CD4-positive, alpha-beta memory T cell (primary cell): ENCODE data around the gene DDX39A. TPM values are rescaled to one million over a fixed set of nuclear protein-coding genes. Genes with fewer than 3 reads are reported as not detected.

Experiments
- CTCF ChIA-PET: fragments of 350-600 bp; sonication (Branson Sonifier 250); formaldehyde crosslinking; loops from one replicate; lab custom pipeline; 2021; ENCODE audit warnings: inconsistent platforms; ENCODE audit not compliant: partially characterized antibody; lab: Charles Lee
- POLR2A ChIA-PET: fragments of 350-600 bp; sonication (Branson Sonifier 250); formaldehyde crosslinking; loops from one replicate; lab custom pipeline; 2021; ENCODE audit not compliant: partially characterized antibody; lab: Charles Lee
- DNase-seq, 5 donors: peaks; one replicate each; pipeline versions ENCODE4 v3.0.0 to v3.0.0-alpha.2; 2020 to 2022; ENCODE audit warnings: mixed read lengths in 1 of 5
- H3K27ac ChIP-seq: one replicate; pipeline ENCODE4 v1.7.0; 2013; ENCODE audit warnings: low read depth, low read length
- H3K27me3 ChIP-seq: 2 replicates; pipeline ENCODE4 v1.7.0; 2013; ENCODE audit warnings: mild to moderate bottlenecking, low read length, moderate library complexity; ENCODE audit not compliant: insufficient read depth
- H3K36me3 ChIP-seq: 2 replicates; pipeline ENCODE4 v1.7.0; 2013; ENCODE audit warnings: mild to moderate bottlenecking, low read length, moderate library complexity; ENCODE audit not compliant: insufficient read depth
- H3K4me1 ChIP-seq: 2 replicates; pipeline ENCODE4 v1.7.0; 2013; ENCODE audit warnings: mild to moderate bottlenecking, low read length, moderate library complexity; ENCODE audit not compliant: insufficient read depth
- H3K4me3 ChIP-seq, 2 donors: one replicate each; pipeline ENCODE4 v1.7.0; 2013; ENCODE audit warnings: low read length in 2 of 2, mild to moderate bottlenecking in 1 of 2
- H3K9me3 ChIP-seq, 2 donors: one replicate each; pipeline ENCODE4 v1.7.0; 2013; ENCODE audit warnings: low read length in 2 of 2, control low read depth in 1 of 2; ENCODE audit not compliant: control insufficient read depth in 1 of 2
- H3K27ac Mint-ChIP-seq, 7 donors: one replicate each; pipeline ENCODE4 v1.8.0; 2020 to 2021; ENCODE audit warnings: mixed read lengths in 7 of 7, mild to moderate bottlenecking in 6 of 7, inconsistent platforms in 3 of 7, moderate library complexity in 3 of 7
- H3K27me3 Mint-ChIP-seq, 2 donors: one replicate each; pipeline ENCODE4 v1.8.0; 2020 to 2021; ENCODE audit warnings: mixed read lengths in 2 of 2
- H3K36me3 Mint-ChIP-seq, 2 donors: one replicate each; pipeline ENCODE4 v1.8.0; 2020 to 2021; ENCODE audit warnings: mixed read lengths in 2 of 2, inconsistent platforms in 1 of 2, mild to moderate bottlenecking in 1 of 2
- H3K4me1 Mint-ChIP-seq, 4 donors: one replicate each; pipeline ENCODE4 v1.8.0; 2020 to 2021; ENCODE audit warnings: mixed read lengths in 4 of 4, mild to moderate bottlenecking in 1 of 4
- H3K4me3 Mint-ChIP-seq, 8 donors: one replicate each; pipeline ENCODE4 v1.8.0; 2020 to 2021; ENCODE audit warnings: mixed read lengths in 8 of 8, mild to moderate bottlenecking in 7 of 8, moderate library complexity in 6 of 8, inconsistent platforms in 3 of 8
- H3K9me3 Mint-ChIP-seq, 8 donors: one replicate each; pipeline ENCODE4 v1.8.0; 2020 to 2021; ENCODE audit warnings: mixed read lengths in 8 of 8, mild to moderate bottlenecking in 5 of 8, inconsistent platforms in 3 of 8, moderate library complexity in 1 of 8
- intact Hi-C: fragments of 100-400 bp; cut with micrococcal nuclease; formaldehyde crosslinking; loops from one replicate; pipeline ENCODE4 v1.15.1; 2023
- polyA plus RNA-seq, 2 donors: library from polyadenylated mRNA; unstranded; fragments of 300-500 nt; fragmentation: Illumina TruSeq; gene quantifications; one replicate each; pipeline ENCODE4 v1.2.3, GENCODE V29; 2021
- total RNA-seq, 2 experiments: library from RNA; stranded (reverse); gene quantifications; one replicate each; pipeline ENCODE4 v1.2.3, GENCODE V29; 2021

The DDX39A gene
- total and polyA plus RNA-seq, 4 experiments from 2014 or later = 95.0 to 148 (median 146) TPM

DNA sequence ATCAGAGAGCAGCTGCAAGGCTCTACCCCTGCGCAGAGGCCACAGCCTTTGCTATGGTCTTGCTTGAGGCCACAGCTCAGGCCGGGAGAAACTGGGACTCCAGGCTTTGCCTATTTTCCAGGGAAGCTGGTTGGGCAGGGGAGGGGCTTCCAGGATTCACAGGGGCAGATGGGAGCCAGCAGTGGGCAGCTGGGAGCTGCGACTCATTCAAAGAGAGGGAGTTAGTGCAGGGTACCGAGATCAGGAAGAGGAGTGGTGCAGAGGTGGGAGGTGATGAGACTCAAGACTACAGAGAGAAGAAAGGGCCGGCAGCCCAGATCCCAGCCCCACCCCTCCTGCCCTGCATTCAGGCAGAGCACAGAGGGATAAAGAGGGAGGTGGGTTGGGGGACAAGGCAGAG, 25.8 kb downstream of the DDX39A start:
- Mint-ChIP-seq H3K27ac (peak overlapping the region in 6 of 7 donors; percentile 52 to 92 (median 72)), H3K27me3 (no peaks in the 10 kb centered on the region), H3K4me3 (peak overlapping the region in 1 of 8 donors; percentile 35), H3K9me3 (peaks cover 0 to 6% (median 0%) of the 10 kb centered on the region in 8 donors), H3K36me3 (peaks cover 36 to 72% of the 10 kb centered on the region in 2 donors), H3K4me1 (peaks cover 0 to 14% (median 9%) of the 10 kb centered on the region in 4 donors)
- DNase-seq = no peak
- H3K9me3 ChIP-seq = no peaks in the 10 kb centered on the region
- H3K36me3 ChIP-seq = peaks cover 70% of the 10 kb centered on the region
- ChIA-PET CTCF (interaction anchor here (1.3 to 2.3 kb wide), 3 partner anchors 12 to 257 kb away, joined by 4 to 8 read pairs (median 7); partner anchors contain the start of genes ADGRE5 and ASF1B), POLR2A (interaction anchor here (3.4 to 12.3 kb wide), 2 partner anchors 11 to 12 kb away, joined by 18 to 92 read pairs; partner anchors contain the start of gene ADGRE5)
- no peak overlapping the region for H3K27ac ChIP-seq
- H3K4me1 ChIP-seq = no peaks in the 10 kb centered on the region
- no peak overlapping the region for H3K4me3 ChIP-seq
- no peaks in the 10 kb centered on the region for H3K27me3 ChIP-seq
- intact Hi-C loops = no loop called here

DNA sequence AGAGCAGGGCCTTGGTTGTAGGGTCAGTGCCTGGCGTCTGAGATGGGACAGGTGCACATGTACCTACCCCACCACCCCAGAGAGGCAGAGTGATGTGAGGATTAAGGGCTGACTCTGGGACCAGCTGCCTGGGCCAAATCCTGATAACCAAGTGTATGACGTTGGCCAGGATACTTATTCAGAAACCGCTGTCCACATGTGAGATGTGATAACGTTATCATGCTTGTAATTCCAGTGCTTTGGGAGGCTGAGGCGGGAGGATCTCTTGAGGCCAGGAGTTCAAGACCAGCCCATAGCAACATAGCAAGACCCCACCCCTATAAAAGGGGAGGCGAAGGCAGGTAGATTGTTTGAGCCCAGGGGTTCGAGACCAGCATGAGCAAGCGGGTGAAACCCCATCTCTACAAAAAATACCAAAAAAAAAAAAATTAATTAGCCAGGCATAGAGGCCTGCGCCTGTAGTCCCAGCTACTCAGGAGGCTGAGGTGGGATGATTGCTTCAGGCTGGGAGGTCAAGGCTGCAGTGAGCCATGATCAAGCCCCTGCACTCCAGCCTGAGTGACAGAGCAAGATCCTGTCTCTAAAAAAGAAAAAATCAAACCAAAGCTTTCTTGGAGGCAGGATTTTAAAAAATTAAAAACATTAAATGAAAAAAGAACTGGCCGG, 27.9 kb downstream of the DDX39A start:
- no peaks in the 10 kb centered on the region for H3K27me3 ChIP-seq
- H3K36me3 ChIP-seq = peaks cover 56% of the 10 kb centered on the region
- H3K27ac Mint-ChIP-seq = peak overlapping the region in 6 of 7 donors; percentile 27 to 98 (median 52)
- peaks cover 0 to 4% (median 0%) of the 10 kb centered on the region in 8 donors for H3K9me3 Mint-ChIP-seq
- peaks cover 21 to 61% of the 10 kb centered on the region in 2 donors for H3K36me3 Mint-ChIP-seq
- intact Hi-C loops = no loop called here
- peaks cover 0 to 17% (median 10%) of the 10 kb centered on the region in 4 donors for H3K4me1 Mint-ChIP-seq
- H3K4me3 ChIP-seq = no peak overlapping the region
- H3K27me3 Mint-ChIP-seq = no peaks in the 10 kb centered on the region
- no peaks in the 10 kb centered on the region for H3K9me3 ChIP-seq
- ChIA-PET POLR2A (interaction anchor here (0.7 to 12.3 kb wide), 3 partner anchors 9 to 192 kb away, joined by 3 to 92 read pairs (median 18); partner anchors contain the start of gene ADGRE5), CTCF (interaction anchor here (0.9 to 1.7 kb wide), 2 partner anchors 15 to 30 kb away, joined by 3 read pairs; no protein-coding TSS in a partner anchor)
- no peak for DNase-seq
- H3K4me1 ChIP-seq = no peaks in the 10 kb centered on the region
- H3K4me3 Mint-ChIP-seq = peak overlapping the region in 1 of 8 donors; percentile 47
- H3K27ac ChIP-seq = no peak overlapping the region

DNA sequence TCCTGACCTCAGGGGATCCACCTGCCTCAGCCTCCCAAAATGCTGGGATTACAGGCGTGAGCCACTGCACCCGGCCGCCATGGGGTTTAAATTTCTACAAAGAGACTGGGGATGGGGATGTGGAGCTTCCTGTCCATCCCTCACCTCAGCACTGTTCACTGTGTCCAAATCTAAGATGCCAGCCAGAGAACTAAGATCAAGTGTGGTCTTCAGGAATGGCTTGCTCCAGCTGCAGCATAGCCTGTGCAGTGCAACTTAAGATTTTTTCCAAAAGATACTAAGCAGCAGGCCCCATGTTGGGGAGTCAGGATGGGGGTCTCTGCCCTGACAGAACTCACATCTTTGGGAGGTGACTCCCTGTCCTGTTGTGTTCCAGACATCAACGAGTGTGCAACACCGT, 28.6 kb downstream of the DDX39A start:
- no peak overlapping the region for H3K4me3 Mint-ChIP-seq
- H3K4me1 Mint-ChIP-seq = peaks cover 0 to 19% (median 11%) of the 10 kb centered on the region in 4 donors
- peaks cover 19 to 55% of the 10 kb centered on the region in 2 donors for H3K36me3 Mint-ChIP-seq
- no peak for DNase-seq
- ChIA-PET CTCF (no interaction called here), POLR2A (interaction anchor here (12.3 kb wide), 1 partner anchor 8 kb away, joined by 92 read pairs; the partner anchor contains the start of gene ADGRE5)
- H3K4me1 ChIP-seq = peaks cover 4% of the 10 kb centered on the region
- H3K9me3 Mint-ChIP-seq = no peaks in the 10 kb centered on the region
- H3K9me3 ChIP-seq = no peaks in the 10 kb centered on the region
- no peak overlapping the region for H3K4me3 ChIP-seq
- H3K27ac Mint-ChIP-seq = peak overlapping the region in 5 of 7 donors; percentile 19 to 98 (median 83)
- intact Hi-C loops = no loop called here
- no peaks in the 10 kb centered on the region for H3K27me3 ChIP-seq
- no peak overlapping the region for H3K27ac ChIP-seq
- peaks cover 48% of the 10 kb centered on the region for H3K36me3 ChIP-seq
- no peaks in the 10 kb centered on the region for H3K27me3 Mint-ChIP-seq

DNA sequence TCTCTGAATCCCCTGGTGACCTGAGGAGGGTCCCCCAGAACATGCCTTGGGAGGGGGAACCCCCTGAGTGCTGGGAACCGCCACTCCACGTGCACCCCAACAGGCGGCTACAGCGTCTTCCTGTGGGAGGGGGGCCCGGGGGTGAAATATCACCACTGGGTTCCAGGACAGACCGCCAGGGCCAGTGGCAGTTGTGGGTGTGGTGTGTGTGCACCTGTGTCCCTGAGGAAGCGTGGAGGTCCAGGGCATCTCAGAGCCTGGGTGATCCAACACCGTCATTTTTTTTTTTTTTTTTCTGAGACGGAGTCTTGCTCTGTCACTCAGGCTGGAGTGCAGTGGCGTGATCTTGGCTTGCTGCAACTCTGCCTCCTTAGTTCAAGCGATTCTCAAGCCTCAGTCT, 33.6 kb downstream of the DDX39A start:
- Mint-ChIP-seq H3K36me3 (peaks cover 11 to 50% of the 10 kb centered on the region in 2 donors), H3K4me3 (peak overlapping the region; percentile 91 to 99 (median 98)), H3K27me3 (peaks cover 0 to 4% of the 10 kb centered on the region in 2 donors), H3K27ac (peak overlapping the region; percentile 96 to 100 (median 98)), H3K9me3 (peaks cover 0 to 4% (median 0%) of the 10 kb centered on the region in 8 donors), H3K4me1 (peaks cover 13 to 51% (median 25%) of the 10 kb centered on the region in 4 donors)
- peak overlapping the region; percentile 99 for H3K27ac ChIP-seq
- H3K4me1 ChIP-seq = peaks cover 25% of the 10 kb centered on the region
- peak in 4 of 5 donors; percentile 40 to 56 (median 44) for DNase-seq
- H3K36me3 ChIP-seq = peaks cover 8% of the 10 kb centered on the region
- H3K4me3 ChIP-seq = peak overlapping the region; percentile 7 to 82
- no peaks in the 10 kb centered on the region for H3K9me3 ChIP-seq
- ChIA-PET CTCF (interaction anchor here (0.6 to 11.4 kb wide), 6 partner anchors 20 to 81 kb away, joined by 3 to 213 read pairs (median 32); no protein-coding TSS in a partner anchor), POLR2A (interaction anchor here (0.6 to 11.4 kb wide), 6 partner anchors 11 to 142 kb away, joined by 3 to 585 read pairs (median 94); no protein-coding TSS in a partner anchor)
- no peaks in the 10 kb centered on the region for H3K27me3 ChIP-seq
- intact Hi-C loops = no loop called here

DNA sequence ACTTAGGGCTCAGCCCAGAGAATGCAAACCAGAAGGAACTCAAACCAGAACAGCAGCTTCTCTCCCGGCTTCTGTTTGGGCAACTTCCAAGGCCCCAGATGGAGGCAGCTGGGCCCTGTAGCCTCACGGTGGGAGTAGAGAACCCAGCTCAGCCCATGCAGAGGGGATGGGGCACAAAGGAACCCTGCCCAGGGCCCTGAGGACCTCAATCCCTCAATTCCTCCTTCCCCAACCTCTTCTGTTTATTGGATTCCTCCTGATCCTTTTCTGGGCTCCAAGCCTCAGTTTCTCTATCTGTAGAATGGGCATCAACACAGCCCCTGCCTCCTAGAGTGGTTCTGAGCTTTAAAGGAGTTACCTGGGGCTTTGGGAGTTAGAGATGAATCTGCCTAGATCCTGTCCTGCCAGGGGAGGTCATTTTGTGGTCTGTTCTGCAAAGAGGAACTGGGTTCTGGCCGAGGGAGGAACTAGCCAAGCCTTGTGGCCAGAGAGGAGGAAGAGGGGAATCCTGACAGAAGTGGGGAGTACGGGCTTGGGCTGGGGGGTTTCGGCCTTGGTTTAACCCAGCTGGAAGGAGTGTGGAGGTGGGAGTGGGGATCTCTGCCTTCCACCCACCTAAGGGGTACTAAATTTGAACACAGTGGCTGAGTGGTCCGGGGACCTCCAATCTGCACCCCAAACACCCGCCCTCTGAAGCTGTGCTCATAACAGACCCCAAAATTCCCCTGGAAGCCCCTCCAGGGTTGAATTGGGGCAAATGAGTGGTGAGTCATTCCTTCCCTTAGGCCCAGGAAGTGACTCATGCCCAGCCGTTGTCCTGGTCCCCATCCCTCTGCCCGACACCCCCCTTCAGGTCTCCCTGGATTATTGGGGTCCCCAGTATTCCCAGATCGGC, 35.2 kb downstream of the DDX39A start:
- Histone ChIP-seq H3K36me3 (peaks cover 4% of the 10 kb centered on the region), H3K4me1 (peaks cover 41% of the 10 kb centered on the region), H3K27me3 (no peaks in the 10 kb centered on the region), H3K9me3 (no peaks in the 10 kb centered on the region), H3K27ac (peak overlapping the region; percentile 99), H3K4me3 (peak overlapping the region; percentile 40 to 82)
- Mint-ChIP-seq H3K27me3 (peaks cover 0 to 4% of the 10 kb centered on the region in 2 donors), H3K4me1 (peaks cover 19 to 66% (median 37%) of the 10 kb centered on the region in 4 donors), H3K27ac (peak overlapping the region; percentile 96 to 100 (median 98)), H3K4me3 (peak overlapping the region; percentile 91 to 99 (median 98)), H3K9me3 (peaks cover 0 to 4% (median 0%) of the 10 kb centered on the region in 8 donors), H3K36me3 (peaks cover 10 to 44% of the 10 kb centered on the region in 2 donors)
- intact Hi-C loops = loop anchor here (1.0 to 5.0 kb wide), 3 partner anchors 17 to 133 kb away; partner anchors contain the start of gene DNAJB1
- peak in 3 of 5 donors; percentile 40 to 91 (median 41) for DNase-seq
- ChIA-PET CTCF (interaction anchor here (0.7 to 11.4 kb wide), 6 partner anchors 22 to 123 kb away, joined by 3 to 213 read pairs (median 31); no protein-coding TSS in a partner anchor), POLR2A (interaction anchor here (1.0 to 11.4 kb wide), 16 partner anchors 9 to 247 kb away, joined by 3 to 585 read pairs (median 17); partner anchors contain the start of genes ASF1B, DDX39A, DNAJB1 and PKN1)
